Measurements from ENCODE around the gene BATF.

- TF ChIP-seq POLR2A (IDR thresholded peaks at IDR 0.05), result no peak
- TF ChIP-seq, protein P1, sequence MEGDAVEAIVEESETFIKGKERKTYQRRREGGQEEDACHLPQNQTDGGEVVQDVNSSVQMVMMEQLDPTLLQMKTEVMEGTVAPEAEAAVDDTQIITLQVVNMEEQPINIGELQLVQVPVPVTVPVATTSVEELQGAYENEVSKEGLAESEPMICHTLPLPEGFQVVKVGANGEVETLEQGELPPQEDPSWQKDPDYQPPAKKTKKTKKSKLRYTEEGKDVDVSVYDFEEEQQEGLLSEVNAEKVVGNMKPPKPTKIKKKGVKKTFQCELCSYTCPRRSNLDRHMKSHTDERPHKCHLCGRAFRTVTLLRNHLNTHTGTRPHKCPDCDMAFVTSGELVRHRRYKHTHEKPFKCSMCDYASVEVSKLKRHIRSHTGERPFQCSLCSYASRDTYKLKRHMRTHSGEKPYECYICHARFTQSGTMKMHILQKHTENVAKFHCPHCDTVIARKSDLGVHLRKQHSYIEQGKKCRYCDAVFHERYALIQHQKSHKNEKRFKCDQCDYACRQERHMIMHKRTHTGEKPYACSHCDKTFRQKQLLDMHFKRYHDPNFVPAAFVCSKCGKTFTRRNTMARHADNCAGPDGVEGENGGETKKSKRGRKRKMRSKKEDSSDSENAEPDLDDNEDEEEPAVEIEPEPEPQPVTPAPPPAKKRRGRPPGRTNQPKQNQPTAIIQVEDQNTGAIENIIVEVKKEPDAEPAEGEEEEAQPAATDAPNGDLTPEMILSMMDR (IDR thresholded peaks at IDR 0.05), result no peak
Measured at GRCh38 chr14:75489480-75489837, 32.8 kb upstream of the BATF start.

Measured in right lobe of liver (tissue), 4 donors.